Stimulated activated CD4-positive, alpha-beta T cell treated with anti-CD3 and anti-CD28 coated beads, Interleukin-1b, Interleukin-23, amount 100 ng/mL, for 24 hours (primary cell): ENCODE data around the gene GRIK4.

Experiments
- DNase-seq, 4 experiments: peaks; one replicate each; pipeline ENCODE4 v3.0.0-alpha.2; 2020; ENCODE audit warnings: low read depth in 4 of 4, low spot score in 1 of 4

The GRIK4 gene

GRCh38 chr11:120931057-120931779 is 419.7 kb downstream of the GRIK4 start:
- DNase-seq: no peak

- no peak for DNase-seq
Observed at GRCh38 chr11:120932305-120932915, 420.9 kb downstream of the GRIK4 start.

GRCh38 chr11:120936356-120936755 is 424.8 kb downstream of the GRIK4 start:
- DNase-seq: no peak

GRCh38 chr11:120937501-120937900 is 426.0 kb downstream of the GRIK4 start:
- no peak for DNase-seq

GRCh38 chr11:120938260-120938659 is 426.7 kb downstream of the GRIK4 start:
- DNase-seq: no peak

GRCh38 chr11:120940160-120940848 is 428.8 kb downstream of the GRIK4 start:
- no peak for DNase-seq

- DNase-seq: no peak
Observed at GRCh38 chr11:120941000-120941399, 429.5 kb downstream of the GRIK4 start.

- no peak for DNase-seq
Observed at GRCh38 chr11:120942701-120943100, 431.2 kb downstream of the GRIK4 start.

GRCh38 chr11:120945042-120945441 is 433.5 kb downstream of the GRIK4 start:
- no peak for DNase-seq

GRCh38 chr11:120950880-120951279 is 439.3 kb downstream of the GRIK4 start:
- DNase-seq: no peak

GRCh38 chr11:120952461-120953434 is 441.2 kb downstream of the GRIK4 start:
- DNase-seq: peak; percentile 20 to 53 (median 38)

GRCh38 chr11:120954381-120954780 is 442.8 kb downstream of the GRIK4 start:
- no peak for DNase-seq

GRCh38 chr11:120956710-120957495 is 445.4 kb downstream of the GRIK4 start:
- no peak for DNase-seq

GRCh38 chr11:120958185-120958584 is 446.6 kb downstream of the GRIK4 start:
- no peak for DNase-seq

- no peak for DNase-seq
Observed at GRCh38 chr11:120959189-120959588, 447.6 kb downstream of the GRIK4 start.

- DNase-seq: no peak
Observed at GRCh38 chr11:120964857-120965256, 453.3 kb downstream of the GRIK4 start.

- DNase-seq: no peak
Observed at GRCh38 chr11:120966840-120967239, 455.3 kb downstream of the GRIK4 start.

GRCh38 chr11:120969993-120970392 is 458.4 kb downstream of the GRIK4 start:
- DNase-seq: no peak

- no peak for DNase-seq
Observed at GRCh38 chr11:120971825-120972224, 460.3 kb downstream of the GRIK4 start.

- DNase-seq: no peak
Observed at GRCh38 chr11:120972621-120973020, 461.1 kb downstream of the GRIK4 start.
